Measurements from ENCODE around the gene ADRA2C.

- TF ChIP-seq CTCF (conservative IDR thresholded peaks at IDR 0.05) (no peak), ZFX (IDR thresholded peaks at IDR 0.05) (no peak)
Observed at GRCh38 chr4:3781193-3781886, 15.2 kb downstream of the ADRA2C start.
